GM21619 (cell line): ENCODE measurements around the gene ZBTB45.

Source experiments
- ATAC-seq: cut with Tn5 transposase; IDR thresholded peaks from one replicate; pipeline ENCODE4 v1.9.1; 2021; ENCODE audit not compliant: unreplicated experiment

Gene ZBTB45

GRCh38 chr19:58519355-58520256 lies at the start of gene ZBTB45:
Gene ZBTB45 (minus strand): TSS chr19:58519810. CDS start chr19:58517673, 2,137 bp downstream.
- peak; percentile 79 for ATAC-seq

GRCh38 chr19:58568453-58569130 lies 49.0 kb upstream of the ZBTB45 start:
- no peak for ATAC-seq

- ATAC-seq: no peak
Observed at GRCh38 chr19:58566989-58567388, 47.4 kb upstream of the ZBTB45 start.

GRCh38 chr19:58563823-58564222 lies 44.2 kb upstream of the ZBTB45 start:
- no peak for ATAC-seq

GRCh38 chr19:58563034-58563573 lies 43.5 kb upstream of the ZBTB45 start:
- ATAC-seq: no peak

- no peak for ATAC-seq
Observed at GRCh38 chr19:58562122-58563033, 42.8 kb upstream of the ZBTB45 start.

GRCh38 chr19:58561373-58562121 lies 41.9 kb upstream of the ZBTB45 start:
- ATAC-seq: no peak

- no peak for ATAC-seq
Observed at GRCh38 chr19:58560921-58561320, 41.3 kb upstream of the ZBTB45 start.

- ATAC-seq: no peak
Observed at GRCh38 chr19:58560007-58560887, 40.6 kb upstream of the ZBTB45 start.

GRCh38 chr19:58559275-58560006 lies 39.8 kb upstream of the ZBTB45 start:
- peak; percentile 18 for ATAC-seq

- ATAC-seq: peak; percentile 43
Observed at GRCh38 chr19:58558623-58559274, 39.1 kb upstream of the ZBTB45 start.

GRCh38 chr19:58558066-58558622 lies 38.5 kb upstream of the ZBTB45 start, which contains the start of gene UBE2M:
Gene UBE2M (minus strand): TSS chr19:58558611. CDS start chr19:58558381, 230 bp downstream.
- no peak for ATAC-seq

- no peak for ATAC-seq
Observed at GRCh38 chr19:58557221-58558065, 37.8 kb upstream of the ZBTB45 start.

GRCh38 chr19:58556622-58557220 lies 37.1 kb upstream of the ZBTB45 start:
- no peak for ATAC-seq

- no peak for ATAC-seq
Observed at GRCh38 chr19:58555920-58556621, 36.5 kb upstream of the ZBTB45 start.
